ENCODE data around the gene SMARCA2.

SMARCA2 gene

DNA sequence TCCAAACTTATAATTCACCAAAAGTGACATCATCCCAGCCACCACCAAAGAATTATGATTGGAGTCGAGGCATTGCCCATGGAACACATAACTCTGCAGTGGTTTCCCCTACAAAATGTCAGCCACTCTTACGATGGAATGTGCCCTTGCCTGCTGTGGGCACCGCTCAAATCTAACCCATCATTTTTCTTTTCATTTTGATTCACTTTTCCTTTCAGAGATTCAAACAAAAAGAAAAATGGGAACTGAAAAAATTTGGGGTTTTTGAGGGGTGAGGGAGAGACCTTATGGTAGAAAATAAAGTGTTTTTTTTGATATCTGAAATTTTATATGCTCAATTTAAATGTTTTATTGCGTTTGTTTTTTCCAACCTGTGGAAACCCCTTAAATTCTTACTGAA, 28.1 kb downstream of the SMARCA2 start:
- FAIRE-seq = no peak

- FAIRE-seq = no peak
Measured at GRCh38 chr9:2043881-2044462, 28.8 kb downstream of the SMARCA2 start.

DNA sequence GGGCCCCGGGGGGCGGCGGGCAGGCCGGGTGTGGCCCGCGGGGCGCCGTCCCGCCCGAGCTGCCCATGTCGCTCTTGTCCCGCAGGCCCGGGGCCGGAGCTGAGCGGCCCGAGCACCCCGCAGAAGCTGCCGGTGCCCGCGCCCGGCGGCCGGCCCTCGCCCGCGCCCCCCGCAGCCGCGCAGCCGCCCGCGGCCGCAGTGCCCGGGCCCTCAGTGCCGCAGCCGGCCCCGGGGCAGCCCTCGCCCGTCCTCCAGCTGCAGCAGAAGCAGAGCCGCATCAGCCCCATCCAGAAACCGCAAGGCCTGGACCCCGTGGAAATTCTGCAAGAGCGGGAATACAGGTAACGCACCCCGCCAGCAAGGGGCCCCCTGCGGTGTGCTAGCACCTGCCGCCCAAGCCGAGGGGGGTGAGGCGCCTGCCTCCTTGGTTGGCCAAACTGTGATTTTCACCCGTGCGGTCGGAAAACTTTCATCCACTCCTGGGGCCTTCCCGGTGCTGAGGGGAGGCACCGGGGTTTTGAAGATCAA, 32.1 kb downstream of the SMARCA2 start:
- FAIRE-seq = no peak

DNA sequence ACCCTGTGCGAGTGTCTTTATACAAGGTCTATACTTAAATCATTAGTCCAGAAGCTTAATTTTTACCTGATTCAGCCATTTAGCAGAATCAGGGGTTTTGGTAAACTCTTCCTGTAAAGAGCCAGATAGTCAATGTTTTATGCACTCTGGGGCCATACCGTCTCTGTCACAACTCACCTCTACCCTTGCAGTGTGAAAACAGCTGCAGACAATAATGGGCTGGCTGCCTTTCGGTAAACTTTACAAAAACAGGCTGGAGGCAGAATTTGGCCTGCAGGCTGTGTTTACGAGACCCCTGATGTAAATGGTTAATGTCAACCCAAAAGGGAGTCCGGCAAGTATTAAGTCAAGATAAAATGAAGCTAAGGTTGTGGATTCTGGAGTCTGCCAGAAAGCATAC, 32.8 kb downstream of the SMARCA2 start:
- FAIRE-seq = no peak

DNA sequence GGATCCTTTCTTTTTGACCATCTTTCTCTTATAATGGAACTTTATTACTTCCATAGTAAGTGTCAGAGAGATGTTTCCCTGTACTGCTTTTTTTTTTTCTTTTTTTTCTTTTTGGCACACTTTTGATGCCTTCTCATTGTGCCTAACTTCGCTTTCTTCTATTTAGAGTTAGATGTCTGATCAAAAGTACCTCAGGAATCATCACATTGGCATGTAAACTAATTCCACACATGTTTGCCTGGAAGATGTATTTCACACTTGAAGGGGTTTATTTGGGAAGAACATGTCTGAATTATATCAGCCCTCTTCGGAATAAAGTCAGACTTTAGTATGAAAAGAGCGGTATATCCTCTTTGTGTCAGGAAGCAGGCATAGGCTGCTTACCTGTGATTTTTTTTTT, 35.1 kb downstream of the SMARCA2 start:
- FAIRE-seq = no peak

DNA sequence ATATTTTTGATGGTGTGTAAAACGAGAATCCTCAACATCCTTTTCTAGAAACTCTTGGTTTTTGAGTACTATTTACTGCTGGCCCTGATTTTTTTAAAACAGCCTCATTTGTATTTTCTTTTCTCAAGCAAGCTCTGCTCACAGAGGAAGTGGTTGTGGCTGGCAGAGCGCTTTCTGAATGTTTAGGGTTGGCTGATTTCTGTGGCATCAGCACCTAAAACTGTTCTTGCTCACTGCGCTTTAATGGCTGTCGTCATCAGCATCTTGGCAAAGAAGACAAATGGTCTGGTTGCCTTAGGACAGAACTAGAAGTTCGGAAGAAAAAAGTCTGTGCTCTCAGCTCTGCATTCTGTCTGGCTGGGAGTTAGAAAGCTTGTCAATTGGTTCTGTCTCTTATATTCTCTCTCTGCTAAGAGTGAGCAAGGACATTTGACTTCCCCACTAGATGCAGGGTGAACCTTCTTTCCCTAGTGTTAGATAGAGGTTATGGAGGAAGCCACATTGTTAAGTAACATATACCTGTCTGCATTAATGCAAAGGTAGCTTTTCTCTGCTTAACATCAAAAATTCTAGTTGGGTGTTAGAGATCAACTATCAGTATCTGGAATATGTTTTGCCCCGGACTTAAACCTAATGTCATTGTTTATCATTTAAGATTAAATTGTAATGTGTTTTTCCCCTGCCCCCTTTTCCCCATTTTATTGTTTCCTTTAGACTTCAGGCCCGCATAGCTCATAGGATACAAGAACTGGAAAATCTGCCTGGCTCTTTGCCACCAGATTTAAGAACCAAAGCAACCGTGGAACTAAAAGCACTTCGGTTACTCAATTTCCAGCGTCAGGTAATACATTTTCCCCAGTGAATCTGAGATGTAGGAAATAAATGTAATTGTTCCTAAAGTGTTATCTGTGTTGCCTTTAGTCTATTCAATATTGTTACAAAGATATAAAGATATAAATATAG, 39.0 kb downstream of the SMARCA2 start:
- peak; percentile 28 for FAIRE-seq

DNA sequence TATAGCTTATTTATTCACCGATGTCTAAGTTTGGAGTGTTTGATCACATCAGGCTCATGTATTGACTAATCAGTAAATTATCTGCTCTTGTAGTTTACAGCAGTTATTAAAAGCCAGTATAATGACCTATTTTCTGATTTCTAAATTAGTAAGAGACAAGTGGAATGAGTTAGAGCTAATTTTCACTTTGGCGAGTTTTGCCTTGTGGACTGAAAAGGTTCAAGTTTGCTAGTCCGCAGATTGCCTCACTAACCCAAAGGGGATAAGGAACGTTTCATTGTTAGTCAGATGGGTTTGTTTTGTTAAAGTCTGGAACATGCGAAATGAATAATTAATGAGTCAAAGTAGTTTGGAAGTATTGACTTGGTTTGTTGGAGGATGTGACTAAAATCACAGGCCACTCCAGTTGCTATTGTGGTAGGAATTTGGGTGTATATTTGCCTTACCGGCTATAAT, 40.1 kb downstream of the SMARCA2 start:
- no peak for FAIRE-seq

DNA sequence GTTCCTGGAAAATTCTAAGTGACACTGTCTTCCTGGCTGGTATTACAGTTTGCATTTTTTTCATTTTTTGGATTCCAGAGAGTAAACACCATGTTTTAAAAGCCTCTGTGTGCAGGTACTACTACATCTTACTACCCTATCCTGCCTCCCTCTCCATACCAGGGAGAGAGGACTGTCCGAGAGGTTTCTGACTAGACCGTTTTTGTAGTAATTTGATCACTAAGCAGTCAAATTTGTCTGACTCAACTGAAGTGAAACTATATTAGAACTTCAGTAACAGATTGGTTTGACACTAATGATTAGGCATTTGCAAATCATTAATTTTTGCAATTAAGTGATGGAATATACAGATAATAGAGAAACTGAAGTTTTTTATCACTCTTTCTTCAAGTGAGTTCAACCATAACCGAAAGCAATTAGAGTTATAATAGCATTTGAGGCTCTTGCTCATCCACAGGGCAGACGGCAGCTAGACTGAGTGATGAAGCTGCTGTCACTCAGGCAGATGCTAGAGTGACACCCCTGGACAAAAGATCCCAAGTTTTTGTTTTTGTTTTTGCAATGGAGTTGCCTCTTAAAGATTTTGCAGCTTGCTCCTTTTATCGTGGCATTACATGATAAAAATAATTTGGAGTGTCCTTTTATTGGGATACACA, 44.3 kb downstream of the SMARCA2 start:
- FAIRE-seq = no peak

- no peak for FAIRE-seq
Measured at GRCh38 chr9:2060424-2060823, 45.3 kb downstream of the SMARCA2 start.

DNA sequence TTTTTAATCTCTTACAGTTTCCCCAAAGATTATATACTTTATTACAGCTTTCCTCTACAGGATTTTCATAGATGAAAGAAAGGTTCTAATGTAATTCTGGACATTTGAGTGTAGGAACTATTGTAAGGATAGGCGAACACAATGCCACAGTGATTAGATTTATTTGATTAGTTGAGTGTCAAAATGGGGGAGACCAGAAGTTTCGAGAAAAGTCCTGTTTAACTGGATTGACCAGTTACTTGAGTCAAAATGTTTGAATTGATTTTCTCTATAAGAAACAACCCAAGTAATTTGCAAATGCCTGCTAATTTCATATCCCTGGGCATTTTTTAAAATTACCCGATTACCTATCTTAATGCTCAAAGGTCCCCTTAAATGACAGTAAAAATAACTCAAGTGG, 50.6 kb downstream of the SMARCA2 start:
- no peak for FAIRE-seq

DNA sequence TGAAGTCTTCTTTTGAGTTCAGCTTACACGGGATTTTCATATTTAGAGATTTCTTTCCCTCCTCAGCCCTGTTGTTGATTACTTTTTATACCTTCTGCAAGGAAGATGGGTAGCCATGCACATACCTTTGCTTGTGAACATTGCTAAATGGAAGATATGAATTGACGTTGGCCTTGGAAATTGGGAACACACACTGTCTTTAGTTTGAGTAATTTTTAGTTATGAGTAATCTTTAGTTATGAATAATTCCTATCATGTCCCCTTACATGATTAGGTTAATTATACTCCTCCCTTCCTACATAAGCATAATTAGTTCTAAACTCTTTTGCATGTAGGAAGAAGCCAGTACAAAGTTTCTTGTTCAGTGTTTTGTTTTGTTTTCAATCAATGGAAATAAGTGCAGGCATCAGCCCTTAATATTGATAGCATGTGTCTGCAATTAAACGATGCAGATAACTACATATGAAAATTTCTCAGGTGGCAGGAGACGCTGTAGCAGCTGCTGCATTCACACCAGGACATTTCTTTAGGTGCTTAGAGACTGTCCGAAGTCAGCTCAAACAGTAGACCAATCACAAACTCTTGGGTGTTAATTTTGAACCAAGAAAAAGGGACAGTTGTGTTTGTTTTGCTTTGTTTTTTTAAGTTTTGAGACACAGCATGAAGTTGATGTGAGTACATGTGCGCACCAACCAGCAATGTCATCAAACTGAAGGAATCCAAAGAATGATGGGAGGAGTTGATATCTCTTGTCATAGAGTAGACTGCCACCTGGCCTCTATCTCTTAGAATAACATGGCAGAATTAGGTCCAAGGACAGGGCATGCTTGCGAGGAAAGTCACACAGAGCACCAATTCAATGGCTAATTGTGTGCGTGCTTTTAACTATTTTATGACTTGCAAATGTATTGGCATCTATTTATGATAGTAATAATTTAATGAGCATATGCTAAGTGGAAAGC, 51.4 kb downstream of the SMARCA2 start:
- no peak for FAIRE-seq

DNA sequence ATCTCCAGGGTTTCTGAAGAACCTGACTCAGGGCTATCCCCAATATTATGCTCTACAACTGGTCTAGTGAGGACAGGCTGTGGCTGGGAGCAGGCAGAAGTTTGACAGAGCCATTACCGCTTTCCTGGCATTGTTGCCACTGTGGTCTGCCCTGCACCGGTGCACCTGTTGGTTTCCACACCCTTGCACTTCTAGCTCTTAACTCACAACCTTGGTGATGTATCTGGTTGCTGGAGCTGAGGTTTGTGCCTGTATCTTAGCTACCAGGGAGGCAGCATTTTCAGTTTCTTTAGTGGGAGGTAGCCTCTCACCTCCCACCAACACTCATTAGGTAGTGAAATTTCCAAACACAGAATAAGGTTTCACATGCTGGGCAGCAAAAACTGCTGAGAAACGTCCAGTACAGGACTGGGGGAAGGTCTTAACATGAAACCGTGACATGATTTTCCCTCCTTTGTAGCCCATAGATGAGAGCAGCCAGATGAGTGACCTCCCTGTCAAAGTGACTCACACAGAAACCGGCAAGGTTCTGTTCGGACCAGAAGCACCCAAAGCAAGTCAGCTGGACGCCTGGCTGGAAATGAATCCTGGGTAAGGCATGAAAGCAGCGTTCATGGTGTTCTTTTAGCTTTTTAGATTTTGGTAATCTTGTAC, 57.7 kb downstream of the SMARCA2 start:
- FAIRE-seq = no peak

DNA sequence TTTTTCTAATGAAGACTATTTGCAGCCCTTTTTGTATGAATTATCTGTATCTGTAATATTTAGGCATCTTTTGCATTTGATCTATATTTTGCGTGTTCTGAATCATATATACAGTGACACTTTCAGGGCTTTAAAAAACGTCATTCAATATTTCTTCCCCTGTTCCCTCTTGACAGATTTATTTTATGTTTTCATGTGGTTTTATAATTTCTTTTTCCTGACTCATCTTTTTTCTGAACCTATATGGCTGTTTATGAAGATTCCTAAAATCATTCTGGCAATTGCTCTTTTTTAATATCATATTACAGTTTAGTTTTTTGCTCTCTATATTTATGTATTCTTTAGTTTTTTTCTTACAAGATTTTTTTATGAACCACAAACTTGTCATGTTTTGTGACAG, 67.6 kb downstream of the SMARCA2 start:
- peak; percentile 65 for FAIRE-seq

- no peak for FAIRE-seq
Measured at GRCh38 chr9:2083479-2083878, 68.3 kb downstream of the SMARCA2 start.

DNA sequence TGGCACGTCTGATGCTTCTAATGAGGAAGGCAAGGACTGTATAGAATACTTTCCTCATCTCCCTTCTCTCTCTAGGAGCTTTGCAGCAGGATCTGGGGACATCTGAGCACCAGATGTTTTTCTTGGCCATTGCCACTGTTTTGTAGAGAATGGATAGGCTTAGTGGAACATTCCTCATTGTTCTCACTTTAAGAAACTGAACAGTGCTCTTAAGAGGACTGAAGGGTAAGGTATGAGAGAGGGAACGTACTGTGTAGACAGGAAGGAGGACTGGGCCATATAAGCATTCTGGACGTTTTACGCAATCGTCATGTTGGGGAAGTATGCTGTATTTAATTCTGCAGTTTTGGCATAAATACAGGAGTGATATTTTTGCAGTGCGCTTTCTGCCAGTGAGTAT, 70.6 kb downstream of the SMARCA2 start:
- no peak for FAIRE-seq

- FAIRE-seq = no peak
Measured at GRCh38 chr9:2086116-2086515, 71.0 kb downstream of the SMARCA2 start.

GRCh38 chr9:2086971-2087370, 71.8 kb downstream of the SMARCA2 start:
- FAIRE-seq = no peak

GRCh38 chr9:2087500-2088313, 72.6 kb downstream of the SMARCA2 start:
- no peak for FAIRE-seq

- FAIRE-seq = no peak
Measured at GRCh38 chr9:2093920-2094597, 78.9 kb downstream of the SMARCA2 start.

GRCh38 chr9:2096376-2096970, 81.3 kb downstream of the SMARCA2 start:
- no peak for FAIRE-seq
